HEK293 (cell line): ENCODE data around the gene ATP8B1.

Experiments
- REST ChIP-seq: fragments of 450-650 bp; formaldehyde crosslinking; IDR thresholded peaks from 2 replicates; pipeline ENCODE4 v1.5.1; 2016; ENCODE audit warnings: missing biosample characterization, missing genetic modification characterization
- ZNF292 ChIP-seq: fragments of 450-650 bp; formaldehyde crosslinking; IDR thresholded peaks from 2 replicates; pipeline ENCODE4 v1.5.1; 2016; ENCODE audit warnings: low read depth, missing biosample characterization, missing genetic modification characterization, borderline replicate concordance

DNA sequence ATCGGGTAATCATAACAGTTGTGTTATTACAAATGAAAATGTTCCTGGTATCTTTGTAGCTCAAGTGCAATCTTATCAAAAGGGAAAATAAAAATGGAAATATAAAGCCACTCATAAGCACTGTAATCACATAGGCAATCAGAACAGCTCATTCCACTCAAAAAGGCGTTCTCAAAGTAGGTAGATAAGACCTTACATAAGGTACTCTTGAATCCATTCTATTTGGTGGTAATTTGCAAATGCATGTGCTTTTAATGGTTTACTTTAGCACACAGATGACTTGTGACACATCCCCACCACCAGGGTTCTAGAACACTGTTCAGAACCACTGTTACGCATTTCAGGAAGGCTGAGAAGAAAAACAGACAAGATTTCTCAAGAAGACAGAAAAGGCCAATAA, 94.8 kb downstream of the ATP8B1 start:
- no peak for TF ChIP-seq ZNF292 (tag by site-specific recombination)
- no peak for TF ChIP-seq REST
